ENCODE data around the gene LDHAL6A. TPM values are rescaled to one million over a fixed set of nuclear protein-coding genes. Genes with fewer than 3 reads are reported as not detected.

Gene LDHAL6A
- total RNA-seq, 1 experiment from 2014 or later, result not detected

DNA sequence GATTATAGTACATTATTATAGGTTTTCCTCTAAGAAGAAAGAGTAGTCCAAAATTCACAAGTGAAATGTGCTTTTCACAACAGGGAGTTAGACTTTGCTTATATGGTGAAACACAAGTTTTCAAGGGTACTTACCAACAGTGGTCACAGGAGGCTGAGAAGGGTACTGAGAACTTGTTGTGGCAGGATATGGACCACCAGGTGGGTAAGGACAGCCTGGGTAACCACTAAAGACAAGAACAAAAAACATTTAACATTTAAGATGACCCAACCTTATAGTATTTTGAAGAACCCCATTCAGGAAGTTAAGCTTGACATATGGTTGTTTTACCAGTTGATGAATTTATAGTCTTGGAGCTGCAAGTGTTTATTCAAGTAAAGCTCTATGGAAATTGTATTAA lies 46.7 kb downstream of the LDHAL6A start:
- Histone ChIP-seq H2BK12ac (ENCODE audit: insufficient read length, low read depth, low read length) (no peak overlapping the region), H2BK5ac (ENCODE audit: insufficient read length, low read length) (no peak overlapping the region), H2AK5ac (ENCODE audit: insufficient read length, low read length) (no peak overlapping the region), H4K20me1 (ENCODE audit: control insufficient read depth, insufficient read depth, insufficient read length) (no peaks in the 10 kb centered on the region), H3K23ac (ENCODE audit: insufficient read length, low read depth, low read length) (no peak overlapping the region), H3K27ac (ENCODE audit: insufficient read length, low read depth, low read length) (no peak overlapping the region), H2BK15ac (ENCODE audit: low read depth, low read length) (no peak overlapping the region), H4K5ac (ENCODE audit: insufficient read length, low read depth, low read length) (no peak overlapping the region), H3K9ac (ENCODE audit: extremely low read depth, insufficient read length, low read length) (no peak overlapping the region), H3K27me3 (ENCODE audit: insufficient read depth, low read length) (no peaks in the 10 kb centered on the region), H3K56ac (ENCODE audit: insufficient read length, low read depth, low read length) (no peak overlapping the region), H3K18ac (ENCODE audit: insufficient read length, low read depth, low read length) (no peak overlapping the region), H4K91ac (ENCODE audit: insufficient read length, low read depth, low read length) (no peak overlapping the region), H3K4me1 (ENCODE audit: insufficient read depth, low read length) (no peaks in the 10 kb centered on the region), H3K4me2 (ENCODE audit: insufficient read depth, insufficient read length, low read length) (no peak overlapping the region), H3K23me2 (ENCODE audit: insufficient read length, low read depth, low read length, poor library complexity, severe bottlenecking) (no peaks in the 10 kb centered on the region), H3T11ph (ENCODE audit: low read length) (no peak overlapping the region), H4K8ac (replicated peaks; ENCODE audit: insufficient read length, low read depth, low read length) (no peak overlapping the region), H3K79me2 (ENCODE audit: insufficient read depth, low read length) (no peaks in the 10 kb centered on the region), H3K9me3 (ENCODE audit: control insufficient read depth, low read depth, low read length) (no peaks in the 10 kb centered on the region), H2AFZ (ENCODE audit: low read length) (no peak overlapping the region), H3K14ac (ENCODE audit: insufficient read depth, low read length) (no peak overlapping the region), H2BK120ac (ENCODE audit: low read depth, low read length, poor library complexity, severe bottlenecking) (no peak overlapping the region), H3K79me1 (ENCODE audit: insufficient read depth, low read depth, low read length, poor library complexity, severe bottlenecking) (no peaks in the 10 kb centered on the region), H2BK20ac (ENCODE audit: low read depth, low read length, poor library complexity, severe bottlenecking) (no peak overlapping the region), H3K4ac (ENCODE audit: low read depth, low read length) (no peak overlapping the region)
- Mint-ChIP-seq H3K4me3 (no peak overlapping the region), H3K36me3 (ENCODE audit: insufficient read depth in 1 of 3, low read depth in 3 of 3) (peaks cover 17 to 70% (median 56%) of the 10 kb centered on the region in 3 experiments), H3K27ac (no peak overlapping the region), H3K4me1 (no peaks in the 10 kb centered on the region), H3K9me3 (no peaks in the 10 kb centered on the region), H3K27me3 (ENCODE audit: low read depth) (no peaks in the 10 kb centered on the region)
- TF ChIP-seq, protein P1, sequence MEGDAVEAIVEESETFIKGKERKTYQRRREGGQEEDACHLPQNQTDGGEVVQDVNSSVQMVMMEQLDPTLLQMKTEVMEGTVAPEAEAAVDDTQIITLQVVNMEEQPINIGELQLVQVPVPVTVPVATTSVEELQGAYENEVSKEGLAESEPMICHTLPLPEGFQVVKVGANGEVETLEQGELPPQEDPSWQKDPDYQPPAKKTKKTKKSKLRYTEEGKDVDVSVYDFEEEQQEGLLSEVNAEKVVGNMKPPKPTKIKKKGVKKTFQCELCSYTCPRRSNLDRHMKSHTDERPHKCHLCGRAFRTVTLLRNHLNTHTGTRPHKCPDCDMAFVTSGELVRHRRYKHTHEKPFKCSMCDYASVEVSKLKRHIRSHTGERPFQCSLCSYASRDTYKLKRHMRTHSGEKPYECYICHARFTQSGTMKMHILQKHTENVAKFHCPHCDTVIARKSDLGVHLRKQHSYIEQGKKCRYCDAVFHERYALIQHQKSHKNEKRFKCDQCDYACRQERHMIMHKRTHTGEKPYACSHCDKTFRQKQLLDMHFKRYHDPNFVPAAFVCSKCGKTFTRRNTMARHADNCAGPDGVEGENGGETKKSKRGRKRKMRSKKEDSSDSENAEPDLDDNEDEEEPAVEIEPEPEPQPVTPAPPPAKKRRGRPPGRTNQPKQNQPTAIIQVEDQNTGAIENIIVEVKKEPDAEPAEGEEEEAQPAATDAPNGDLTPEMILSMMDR (conservative IDR thresholded peaks at IDR 0.05), result no peak
- DNase-seq, result no peak
